Activated CD4-positive, alpha-beta T cell treated with anti-CD3 and anti-CD28 coated beads, Interleukin-2, amount 50 U/mL, for 4 hours (primary cell): ENCODE results near the gene ATP5PB.

Experiments
- DNase-seq, 2 experiments: peaks; one replicate each; pipeline ENCODE4 v3.0.0-alpha.2; 2020

ATP5PB gene

DNA sequence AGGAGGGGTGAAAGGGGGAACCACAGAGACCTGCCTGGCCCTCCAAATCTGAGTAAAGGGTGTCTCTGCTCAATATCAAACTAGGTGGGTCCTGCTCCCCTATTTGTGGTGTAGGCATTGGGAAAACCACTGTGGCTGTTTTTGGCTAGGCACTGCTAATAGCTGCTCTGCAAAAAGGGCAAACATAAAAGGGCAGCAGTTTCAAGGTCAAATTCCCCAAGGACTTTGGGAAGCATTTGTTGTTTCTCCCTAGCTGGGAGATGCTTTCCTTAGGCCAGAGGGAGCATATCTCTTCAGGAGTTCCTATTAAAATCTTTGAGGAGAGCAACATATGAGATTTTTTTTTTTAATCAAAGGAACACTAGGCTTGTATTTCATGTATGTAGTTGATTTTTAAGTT is 26.9 kb downstream of the ATP5PB start:
- no peak for DNase-seq

DNA sequence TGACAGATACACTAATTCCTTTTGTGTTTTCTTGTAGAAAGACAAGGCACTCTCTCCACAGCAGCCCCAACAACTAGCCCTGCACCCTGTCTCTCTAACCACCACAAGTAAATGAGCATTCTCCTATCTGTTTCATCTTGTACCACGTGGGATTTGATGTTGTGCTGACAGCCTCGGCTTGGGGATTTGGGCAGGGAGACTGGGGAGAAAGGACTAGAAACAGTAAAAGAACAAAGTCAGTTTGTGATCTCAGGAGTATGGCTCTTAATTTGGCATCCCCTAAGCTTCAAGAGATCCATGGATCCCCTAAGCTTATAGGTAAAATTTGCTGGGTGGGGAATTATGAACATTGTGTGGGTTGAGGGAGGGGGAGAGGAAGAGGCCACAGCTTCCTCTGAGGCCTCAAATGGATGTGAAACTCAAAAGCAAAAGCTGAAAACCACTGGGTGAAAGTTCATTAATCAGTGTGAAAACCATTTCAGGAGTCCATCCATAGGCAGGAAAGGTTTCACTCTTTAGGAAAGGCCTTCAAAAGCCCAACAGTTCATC is 27.6 kb downstream of the ATP5PB start:
- no peak for DNase-seq

DNA sequence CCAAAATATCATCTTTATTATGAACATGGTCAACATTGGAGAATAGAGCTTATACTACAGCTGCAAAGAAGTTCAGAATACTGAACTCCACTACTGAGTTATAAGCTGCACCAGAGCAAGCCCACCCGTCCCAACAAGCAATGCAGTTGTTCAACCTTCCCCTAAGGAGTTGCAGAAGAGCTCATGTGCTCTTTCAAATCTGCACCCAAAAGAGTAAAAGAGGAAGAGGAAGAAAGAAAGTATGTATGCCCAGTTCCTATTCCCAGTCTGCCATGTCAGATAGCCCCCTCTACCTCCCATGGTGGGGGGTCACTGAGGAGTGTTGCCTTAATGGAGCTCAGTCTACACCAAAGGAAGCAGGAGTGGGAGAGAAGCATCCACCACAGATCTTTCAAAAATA is 31.4 kb downstream of the ATP5PB start:
- no peak for DNase-seq

DNA sequence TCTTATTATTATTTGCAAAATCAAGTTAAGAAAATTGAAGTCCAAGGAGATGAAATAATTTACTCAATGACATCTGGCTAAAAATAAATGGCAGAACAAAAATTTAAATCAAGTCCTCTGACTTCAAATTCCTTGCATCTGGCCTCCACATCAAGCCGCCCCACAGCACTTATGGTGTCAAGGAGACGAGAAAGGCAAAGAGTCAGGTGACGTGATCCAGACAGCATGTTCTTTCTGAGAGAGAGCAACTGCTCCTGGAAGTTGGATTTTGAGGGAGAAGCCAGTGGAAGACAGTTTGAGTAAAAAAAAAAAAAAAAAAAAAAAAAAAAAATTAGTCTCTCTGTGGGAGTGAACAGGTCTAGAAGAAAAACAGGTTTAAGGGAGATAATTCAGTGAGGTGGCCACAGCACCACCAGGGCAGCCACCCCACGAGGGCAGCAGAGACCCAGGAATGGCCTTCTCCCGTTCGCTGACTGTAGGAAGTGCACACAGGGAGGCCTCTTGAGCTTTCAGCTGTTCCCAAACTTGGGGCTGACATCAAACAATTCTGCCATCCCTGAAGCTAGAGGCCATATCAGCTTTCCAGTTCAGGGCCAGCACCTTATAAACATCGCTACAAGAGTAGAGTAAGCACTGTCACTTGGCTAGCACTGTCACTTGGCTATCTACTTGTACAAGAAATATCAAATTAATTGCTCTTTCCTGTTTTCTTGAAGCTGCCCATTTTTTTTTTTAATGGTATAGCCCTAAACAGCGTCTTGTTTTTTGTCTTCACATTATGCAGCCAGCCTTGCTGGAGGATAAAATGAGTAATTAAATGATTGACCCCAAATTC is 32.3 kb downstream of the ATP5PB start:
- peak; percentile 53 to 56 for DNase-seq

DNA sequence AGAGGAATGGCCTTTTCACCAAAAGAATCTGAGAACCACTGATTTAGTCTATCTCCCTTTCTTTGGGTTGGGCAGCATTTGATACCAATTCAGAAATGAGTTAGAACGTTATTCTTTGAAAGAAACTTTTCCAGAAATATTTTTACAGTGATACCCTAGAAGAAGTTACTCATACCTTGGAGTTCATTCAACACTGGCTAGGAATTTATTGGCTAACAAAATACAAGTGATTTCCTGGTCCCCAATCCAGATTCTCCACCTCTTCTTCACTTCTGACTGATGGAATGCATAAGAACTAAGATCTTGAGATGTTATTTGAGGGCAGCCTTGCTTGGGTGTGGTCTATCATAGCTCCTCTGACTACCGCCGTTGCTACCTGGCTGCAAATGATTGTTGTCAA is 33.9 kb downstream of the ATP5PB start:
- no peak for DNase-seq

DNA sequence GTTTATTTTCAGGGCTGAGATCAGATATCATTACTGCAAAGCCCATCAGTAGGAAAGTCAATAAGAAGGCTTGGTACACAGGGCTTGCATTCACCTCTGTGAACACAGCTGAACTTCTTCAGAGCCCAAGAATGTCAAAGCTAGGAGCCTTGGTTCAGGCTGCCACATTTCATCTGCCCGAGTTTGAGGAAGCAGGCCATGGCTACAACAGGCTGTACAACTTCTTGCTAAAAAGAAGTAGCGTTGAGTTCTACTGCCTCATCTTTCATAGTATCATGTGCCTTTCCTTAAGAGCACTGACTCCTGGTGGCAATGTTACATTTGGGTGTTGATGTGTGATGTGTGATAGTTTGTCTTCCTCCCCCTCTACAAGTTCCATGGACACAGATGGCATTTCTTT is 34.6 kb downstream of the ATP5PB start:
- no peak for DNase-seq

DNA sequence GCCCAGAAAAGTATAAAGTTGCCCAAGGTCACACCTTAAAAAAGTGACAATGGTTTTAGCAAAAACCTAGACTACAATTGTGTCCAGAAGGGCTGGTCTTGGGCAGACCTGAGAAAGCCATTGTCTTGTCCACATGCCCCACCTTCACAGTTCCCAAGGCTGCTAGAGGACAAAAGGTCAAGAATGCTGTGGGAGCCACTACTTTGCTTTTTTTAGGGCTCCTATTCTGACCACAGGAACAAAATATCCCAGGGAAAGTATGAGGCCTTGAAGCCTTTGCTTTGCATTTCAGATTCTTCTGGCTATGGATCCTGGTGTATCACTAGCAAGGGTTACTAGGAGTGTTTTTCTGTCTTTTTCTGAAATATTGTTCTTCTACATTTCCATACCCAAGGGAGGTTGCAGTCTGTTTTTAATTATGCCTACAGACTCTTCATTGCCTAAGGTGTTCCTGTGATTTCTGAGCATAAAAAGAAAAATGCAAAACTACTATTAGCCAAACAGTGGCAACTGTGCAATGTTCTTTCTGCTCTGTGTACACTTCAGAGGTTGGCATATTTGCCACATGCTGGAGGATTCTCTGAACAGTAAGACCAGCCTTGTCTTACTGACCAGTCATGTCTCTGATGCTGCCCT is 35.2 kb downstream of the ATP5PB start:
- DNase-seq: no peak

DNA sequence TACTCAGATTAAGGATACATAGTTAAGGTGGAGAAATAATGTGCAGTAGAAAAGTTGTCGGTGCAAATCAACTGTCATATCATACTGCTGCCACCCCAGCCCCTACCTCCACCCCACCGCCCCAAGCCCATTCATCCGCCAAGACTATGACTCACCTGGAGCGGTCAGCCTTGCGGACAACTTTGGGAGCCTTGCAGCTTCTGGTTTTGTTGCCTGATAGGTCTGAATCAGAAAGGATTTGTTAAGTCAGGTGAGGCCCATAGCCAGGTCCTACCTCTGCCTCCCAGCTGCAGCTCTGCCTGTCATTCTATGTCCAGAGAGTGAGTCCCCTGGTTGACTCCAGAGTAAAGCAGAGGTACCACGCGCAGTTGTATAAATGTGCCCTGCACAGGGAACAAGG is 37.2 kb downstream of the ATP5PB start:
- DNase-seq: no peak

DNA sequence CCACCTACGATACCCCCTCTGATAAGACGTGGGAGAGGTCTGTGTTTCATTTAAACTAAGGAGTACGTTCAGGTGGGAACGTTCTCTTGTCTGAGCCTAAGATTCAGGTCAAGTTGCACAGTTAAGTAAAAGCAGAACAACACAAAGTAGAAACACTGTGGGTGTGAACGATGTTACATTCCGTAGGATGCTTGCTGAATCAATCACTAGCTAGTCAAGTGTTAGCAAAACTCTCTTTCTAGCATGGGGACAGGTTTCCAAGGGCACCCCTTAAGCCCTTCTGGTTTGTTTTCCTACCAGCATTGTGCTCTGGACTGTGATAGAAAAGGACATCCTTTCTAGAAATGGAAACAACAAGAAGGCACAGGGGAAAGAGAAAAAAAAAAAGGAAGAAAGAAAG is 37.9 kb downstream of the ATP5PB start:
- no peak for DNase-seq

DNA sequence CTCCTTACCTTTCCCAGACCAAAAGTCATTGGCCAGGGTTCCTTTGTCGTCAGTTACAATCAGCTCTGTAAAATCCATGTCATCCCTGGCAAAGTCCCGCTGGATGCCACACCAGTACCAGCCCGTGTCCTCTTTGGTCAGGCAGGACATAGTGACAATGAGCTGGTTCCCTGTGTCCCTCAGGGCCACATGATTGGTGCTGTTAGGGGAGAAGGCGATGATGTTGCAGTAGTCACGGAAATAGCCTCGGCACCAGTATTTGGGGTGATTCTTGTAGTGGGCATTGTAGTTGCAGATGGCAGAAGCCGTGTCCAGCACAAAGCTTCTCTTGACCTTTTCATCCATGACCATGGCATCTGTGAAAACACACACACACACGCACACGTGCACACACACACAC is 39.4 kb downstream of the ATP5PB start:
- DNase-seq: no peak

DNA sequence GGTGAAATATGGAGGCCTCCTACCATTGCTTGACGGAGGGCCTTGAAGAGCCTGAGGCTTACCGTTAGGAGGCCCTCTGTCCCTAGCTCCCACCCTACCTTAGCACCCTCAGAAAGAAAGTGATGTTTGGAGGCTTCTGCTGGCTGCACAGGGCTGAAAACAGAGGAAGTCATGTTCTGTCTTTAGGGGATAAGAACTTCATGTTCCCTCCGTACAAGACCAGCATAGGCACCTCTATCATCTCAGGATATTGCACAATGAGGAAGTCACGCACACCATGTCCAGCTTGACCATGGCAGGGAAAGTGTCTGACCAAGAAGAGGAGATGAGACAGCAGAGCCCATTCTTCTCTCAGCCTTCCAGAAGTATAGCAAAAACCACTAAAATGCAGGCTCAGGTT is 40.3 kb downstream of the ATP5PB start:
- no peak for DNase-seq

DNA sequence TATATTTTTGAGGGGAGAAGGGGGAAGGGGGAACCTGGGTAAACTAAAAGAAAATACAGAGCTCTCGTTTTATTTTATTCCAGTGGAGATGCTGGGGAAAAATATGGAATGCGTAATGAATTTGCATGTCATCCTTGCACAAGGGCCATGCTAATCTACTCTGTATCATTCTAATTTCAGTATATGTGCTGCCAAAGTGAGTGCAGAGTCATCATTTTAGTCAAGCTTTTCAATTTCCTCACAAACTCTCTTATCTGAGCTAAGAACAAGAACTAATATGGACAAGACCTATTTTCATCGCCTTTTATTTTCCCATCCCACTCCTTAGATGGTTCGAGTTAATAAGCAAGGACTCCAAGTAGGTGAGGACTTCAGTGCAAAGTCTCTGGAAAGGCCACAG is 41.0 kb downstream of the ATP5PB start:
- DNase-seq: no peak

DNA sequence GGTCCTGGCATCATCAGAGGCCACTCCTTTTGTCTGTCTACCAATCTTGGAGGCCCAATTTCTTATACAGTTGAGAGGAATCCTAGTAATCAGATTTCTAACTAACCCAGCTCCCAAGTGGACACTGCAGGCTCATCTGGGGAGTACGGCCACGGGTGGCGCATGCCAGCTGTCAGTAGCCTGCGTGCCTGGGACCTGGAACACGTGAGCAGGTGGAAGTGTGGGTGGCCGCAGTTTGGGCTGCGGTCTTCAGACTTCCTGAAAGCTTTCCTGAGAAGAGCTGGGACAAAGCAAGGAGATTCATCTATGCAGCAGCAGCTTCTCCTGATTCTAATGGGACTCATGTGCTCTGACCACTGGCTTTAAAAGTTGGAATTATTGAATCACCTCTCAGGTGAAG is 41.8 kb downstream of the ATP5PB start:
- DNase-seq: no peak

DNA sequence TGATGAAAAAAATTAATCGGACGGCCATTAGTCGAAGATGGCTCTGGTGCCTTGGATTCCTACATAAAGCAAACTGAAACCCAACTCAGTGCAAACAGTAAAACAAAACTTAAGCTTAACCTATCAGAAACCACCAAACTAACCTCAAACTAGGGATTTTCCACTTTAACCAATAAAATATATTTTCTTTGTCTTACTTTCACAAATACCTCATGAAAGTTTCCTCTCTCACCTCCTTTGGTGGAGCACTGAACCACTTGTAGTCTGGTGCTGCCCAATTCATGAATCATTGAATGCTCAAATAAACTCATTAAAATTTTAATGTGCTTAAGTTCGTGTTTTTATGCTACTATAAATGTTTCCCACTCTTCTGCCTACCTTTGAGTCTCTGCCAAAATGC is 47.1 kb downstream of the ATP5PB start:
- DNase-seq: no peak

DNA sequence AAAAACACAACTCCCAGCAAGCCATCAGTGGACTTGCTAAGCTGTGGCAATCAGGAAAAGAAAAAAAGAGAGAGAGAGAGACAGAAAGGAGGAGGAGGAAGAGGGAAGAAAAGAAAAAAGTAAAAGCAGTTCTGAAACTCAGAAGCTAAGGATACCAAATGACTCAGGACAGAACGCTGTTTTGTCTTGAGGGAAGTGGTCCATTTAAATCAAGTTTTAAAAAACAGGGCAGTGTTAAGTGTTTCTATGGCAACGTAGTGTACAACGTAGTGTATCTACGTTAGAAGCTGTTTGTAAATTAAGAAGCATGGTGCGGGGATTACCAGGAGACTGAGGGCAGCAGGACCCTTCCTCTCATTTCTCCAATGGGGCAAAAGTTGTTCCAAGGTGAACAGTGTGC is 48.3 kb downstream of the ATP5PB start:
- DNase-seq: no peak

DNA sequence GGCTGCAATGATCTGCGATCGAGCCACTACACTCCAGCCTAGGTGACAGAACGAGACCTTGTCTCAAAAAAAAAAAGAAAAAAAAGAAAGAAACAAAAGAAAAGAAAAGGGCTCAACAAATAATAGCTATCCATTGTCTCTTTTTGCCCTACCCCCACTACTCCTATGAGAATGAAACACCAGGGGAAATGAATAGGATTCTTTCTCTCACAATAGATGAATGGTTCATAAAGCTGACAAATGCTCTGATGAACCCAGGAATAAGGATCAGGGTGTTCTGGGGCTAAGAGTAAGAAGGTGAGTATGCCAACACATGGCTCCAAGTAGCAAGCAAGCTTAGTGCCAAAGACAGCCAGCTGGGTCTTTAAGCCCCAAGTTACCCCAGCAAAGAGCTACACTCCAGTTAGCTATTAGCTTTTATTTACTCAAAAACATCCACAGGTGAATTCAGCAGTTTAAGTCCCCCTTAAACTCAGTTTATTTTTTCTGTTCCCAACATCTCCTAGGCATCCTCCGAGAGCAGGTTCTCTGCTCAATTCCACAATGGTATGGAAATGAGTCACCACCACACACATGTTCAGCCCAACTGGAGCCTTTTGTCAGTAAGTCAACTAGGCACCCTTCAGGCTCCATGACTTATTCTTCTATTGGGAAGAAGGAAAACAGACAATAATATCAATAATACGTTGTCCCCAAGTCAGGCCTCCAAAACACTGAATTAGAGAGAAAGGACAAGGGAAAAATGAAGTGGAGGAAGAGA is 49.9 kb downstream of the ATP5PB start:
- DNase-seq: no peak

DNA sequence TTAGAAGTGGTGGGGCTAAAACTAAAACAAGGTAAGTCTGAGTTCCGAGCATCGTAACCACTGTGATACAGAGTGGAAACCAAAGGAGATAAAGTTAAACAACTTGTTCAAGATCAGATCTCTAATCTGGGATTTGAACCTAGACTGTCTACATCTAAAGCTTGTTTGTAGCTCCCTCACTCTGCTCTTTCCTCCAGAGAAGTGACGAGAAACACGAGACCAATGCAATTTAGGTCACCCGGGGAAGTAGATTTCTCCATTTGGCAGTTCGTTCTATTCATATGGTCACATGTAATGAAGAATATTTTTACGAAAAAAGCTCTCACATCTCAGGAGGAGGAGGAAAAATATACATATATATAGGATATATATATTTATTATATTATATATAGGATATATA is 52.4 kb downstream of the ATP5PB start:
- DNase-seq: no peak

DNA sequence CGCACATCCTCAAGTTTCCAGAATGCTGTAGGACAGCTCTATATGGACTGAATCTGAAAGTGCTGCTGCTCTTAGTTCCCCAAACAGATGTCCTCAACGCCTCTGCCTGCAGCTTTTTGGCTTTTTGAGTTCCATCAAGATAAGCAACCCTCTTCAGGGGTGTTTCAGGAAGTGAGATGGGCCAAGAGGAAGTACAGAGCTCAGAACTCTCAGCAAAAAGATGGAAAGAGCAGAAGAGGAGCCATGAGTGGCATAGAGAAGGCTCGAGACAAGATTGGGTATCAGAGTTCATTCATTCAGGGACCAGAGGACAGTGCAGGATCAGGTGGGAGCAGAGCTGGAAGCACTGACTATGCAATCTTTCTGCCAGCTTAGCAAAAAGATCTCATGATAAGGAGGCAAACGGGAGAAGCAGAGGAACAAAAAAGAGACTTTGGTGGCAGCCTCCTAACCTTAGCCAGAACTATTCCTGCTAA is 54.4 kb downstream of the ATP5PB start, which contains the start of the genes ADORA3 and TMIGD3:
Gene ADORA3 (minus strand): TSS at position 49 of the 476 bp plus-strand sequence. CDS start 279 bp downstream, outside the sequence.
Gene TMIGD3 (minus strand): TSS at position 49 of the 476 bp plus-strand sequence. CDS start 279 bp downstream, outside the sequence.
- no peak for DNase-seq

DNA sequence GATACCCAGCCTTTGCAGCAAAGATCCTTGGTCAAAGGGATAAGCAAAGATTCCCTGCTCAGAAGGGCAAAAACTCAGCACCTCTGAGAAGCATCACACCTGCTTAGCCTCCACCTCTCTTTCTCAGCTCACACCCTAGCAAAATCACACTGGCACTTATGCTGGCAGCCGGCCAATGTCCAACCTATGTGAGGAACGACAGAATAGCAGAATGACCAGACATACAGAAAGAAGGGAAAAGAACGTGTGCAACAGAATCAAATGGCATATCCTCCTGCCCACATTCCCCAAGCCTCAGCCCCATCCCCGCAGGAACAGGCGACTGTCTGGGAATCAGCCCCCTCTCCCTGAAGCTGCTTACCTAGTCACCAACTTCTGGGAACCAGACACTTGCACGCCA is 54.8 kb downstream of the ATP5PB start:
- DNase-seq: no peak

DNA sequence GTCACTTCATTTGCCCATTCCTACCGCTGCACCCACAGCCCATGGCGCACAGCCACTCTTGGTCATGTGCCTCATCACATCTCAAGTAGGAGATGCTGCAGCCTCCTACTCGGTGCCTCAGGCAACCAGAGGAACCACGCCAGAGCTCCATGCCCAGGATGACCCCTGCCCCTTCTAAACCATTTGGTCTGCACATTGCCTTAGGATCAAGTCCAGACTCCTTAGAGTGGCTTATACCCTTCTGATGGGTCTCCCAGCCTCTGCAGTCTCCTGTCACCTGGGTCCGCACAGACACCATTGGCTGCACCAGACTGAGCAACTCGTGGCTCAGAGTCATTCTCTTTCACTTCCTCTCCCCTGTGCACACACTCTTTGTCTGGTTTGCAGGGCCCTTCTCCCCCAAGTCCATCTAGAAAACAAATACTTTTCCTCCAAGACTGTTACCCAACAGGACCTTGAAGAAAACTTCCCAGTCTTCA is 56.4 kb downstream of the ATP5PB start:
- DNase-seq: no peak

DNA sequence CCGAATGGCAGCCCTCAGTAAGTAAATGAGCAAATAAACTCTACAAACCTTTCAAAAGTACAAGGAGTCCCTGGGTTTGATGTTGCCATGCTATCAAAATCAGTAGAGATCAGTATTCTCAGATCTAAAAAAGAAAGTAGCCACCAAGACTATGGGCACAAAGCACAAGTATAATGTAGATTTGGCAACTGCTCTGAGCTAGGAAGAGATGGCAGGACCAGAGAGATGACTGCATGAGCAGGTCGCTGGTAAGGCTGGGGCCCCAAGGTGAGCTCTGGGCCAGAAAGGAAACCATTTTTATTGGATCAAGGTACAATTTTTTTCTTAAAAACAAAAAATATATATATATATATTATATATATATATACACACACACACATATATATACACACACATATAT is 57.3 kb downstream of the ATP5PB start:
- no peak for DNase-seq

DNA sequence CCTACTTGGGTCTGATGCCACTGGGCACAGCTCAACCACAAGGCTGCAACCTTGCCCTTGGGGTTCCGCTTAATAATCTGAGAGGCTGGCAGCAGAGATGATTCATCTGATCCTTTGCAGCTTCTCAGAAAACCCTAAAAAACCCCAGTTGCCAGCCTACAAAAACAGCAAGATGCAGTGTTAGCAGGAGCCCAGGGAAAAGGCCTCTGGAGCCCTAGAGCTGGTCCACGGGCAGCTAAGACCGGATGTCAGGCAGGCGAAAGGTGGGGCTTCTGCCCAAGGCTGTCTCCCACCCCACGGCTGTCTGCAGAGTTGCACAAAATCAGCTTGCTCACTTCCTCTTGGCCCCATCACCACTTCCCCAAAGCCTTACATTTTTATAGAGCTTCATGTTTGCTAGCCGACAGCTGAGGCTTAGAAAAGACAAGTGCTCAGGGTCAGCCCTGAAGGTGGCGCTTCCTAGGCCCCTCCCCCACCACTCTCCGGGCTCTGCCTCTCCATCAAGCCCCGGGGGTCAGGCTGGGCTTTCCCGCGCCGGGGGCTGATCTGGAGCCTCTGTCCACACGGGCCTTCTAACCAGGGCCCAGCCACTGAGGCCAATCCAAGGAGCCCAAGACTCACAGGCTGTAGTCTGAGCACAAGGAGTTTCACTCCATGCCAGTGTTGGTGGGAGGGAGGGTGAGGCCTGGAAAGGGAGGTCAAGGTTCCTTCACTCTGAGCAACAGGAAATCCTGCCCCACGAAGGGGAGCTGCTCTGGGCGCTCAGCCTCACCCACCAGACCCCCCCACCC is 58.3 kb downstream of the ATP5PB start:
- peak; percentile 55 to 56 for DNase-seq
